CD4-positive, CD25-positive, alpha-beta regulatory T cell (primary cell): ENCODE results near the gene RANBP17. TPM values are rescaled to one million over a fixed set of nuclear protein-coding genes. Genes with fewer than 3 reads are reported as not detected.

Source experiments
- ATAC-seq, 2 donors: fragments of 150-1000 bp; cut with Tn5 transposase; one replicate each; pipeline ENCODE4 v1.10.0; 2021; ENCODE audit warnings: low read depth in 2 of 2, moderate number of reproducible peaks in 2 of 2, moderate library complexity in 1 of 2
- DNase-seq, 3 donors: peaks; one replicate each; pipeline versions ENCODE4 v3.0.0 to v3.0.0-alpha.2; 2012 to 2022; ENCODE audit warnings: mixed read lengths in 1 of 3
- H3K27ac ChIP-seq: one replicate; pipeline ENCODE4 v1.7.0; 2013; ENCODE audit warnings: mild to moderate bottlenecking, low read length; ENCODE audit not compliant: insufficient read depth, poor library complexity, severe bottlenecking
- H3K27me3 ChIP-seq: one replicate; pipeline ENCODE4 v1.7.0; 2013; ENCODE audit warnings: low read length; ENCODE audit not compliant: control insufficient read depth, insufficient read depth
- H3K36me3 ChIP-seq: one replicate; pipeline ENCODE4 v1.7.0; 2013; ENCODE audit warnings: mild to moderate bottlenecking, low read length, moderate library complexity; ENCODE audit not compliant: control insufficient read depth, insufficient read depth
- H3K4me1 ChIP-seq: 2 replicates; pipeline ENCODE4 v1.7.0; 2013; ENCODE audit warnings: mild to moderate bottlenecking, low read length; ENCODE audit not compliant: insufficient read depth, control insufficient read depth, poor library complexity, severe bottlenecking
- H3K4me3 ChIP-seq: one replicate; pipeline ENCODE4 v1.7.0; 2013; ENCODE audit warnings: low read depth, mild to moderate bottlenecking, low read length, moderate library complexity
- H3K9me3 ChIP-seq, 2 experiments: 1 replicate in 1 of 2; 2 replicates in 1 of 2; pipeline ENCODE4 v1.7.0; 2013; ENCODE audit warnings: low read length in 2 of 2, mild to moderate bottlenecking in 1 of 2, moderate library complexity in 1 of 2; ENCODE audit not compliant: control insufficient read depth in 2 of 2
- H3K27ac Mint-ChIP-seq, 3 donors: one replicate each; pipeline ENCODE4 v1.8.0; 2020 to 2022; ENCODE audit warnings: mild to moderate bottlenecking in 3 of 3, mixed read lengths in 3 of 3, moderate library complexity in 2 of 3
- H3K27me3 Mint-ChIP-seq: one replicate; pipeline ENCODE4 v1.8.0; 2022; ENCODE audit warnings: mild to moderate bottlenecking, mixed read lengths
- H3K36me3 Mint-ChIP-seq: one replicate; pipeline ENCODE4 v1.8.0; 2020; ENCODE audit warnings: mixed read lengths
- H3K4me1 Mint-ChIP-seq, 4 donors: one replicate each; pipeline ENCODE4 v1.8.0; 2020 to 2022; ENCODE audit warnings: mixed read lengths in 4 of 4, mild to moderate bottlenecking in 1 of 4
- H3K4me3 Mint-ChIP-seq, 4 donors: one replicate each; pipeline ENCODE4 v1.8.0; 2020 to 2022; ENCODE audit warnings: mild to moderate bottlenecking in 4 of 4, mixed read lengths in 4 of 4, moderate library complexity in 3 of 4
- H3K9me3 Mint-ChIP-seq, 7 donors: one replicate each; pipeline ENCODE4 v1.8.0; 2020 to 2022; ENCODE audit warnings: mixed read lengths in 7 of 7, mild to moderate bottlenecking in 3 of 7, moderate library complexity in 2 of 7
- polyA plus RNA-seq, 4 donors: library from polyadenylated mRNA; unstranded; fragments of 300-500 nt; fragmentation: Illumina TruSeq; gene quantifications; one replicate each; pipeline ENCODE4 v1.2.3, GENCODE V29; 2021
- total RNA-seq: library from RNA; stranded (reverse); gene quantifications from one replicate; pipeline ENCODE4 v1.2.3, GENCODE V29; 2022

The RANBP17 gene
- total RNA-seq (not detected), polyA plus RNA-seq (not detected)

GRCh38 chr5:170861917-170862766, at the start of gene RANBP17:
Gene RANBP17 (plus strand): TSS chr5:170862018.
- Mint-ChIP-seq H3K4me1 (peaks cover 0 to 3% (median 1%) of the 10 kb centered on the region in 4 donors), H3K9me3 (peaks cover 6 to 37% (median 13%) of the 10 kb centered on the region in 7 donors), H3K4me3 (peak within 1 kb of the TSS in 2 of 4 donors; percentile 38 to 44), H3K27me3 (peaks cover 11% of the 10 kb centered on the region), H3K36me3 (peaks cover 14% of the 10 kb centered on the region), H3K27ac (peak within 1 kb of the TSS in 1 of 3 donors; percentile 70)
- Histone ChIP-seq H3K27ac (no peak within 1 kb of the TSS), H3K9me3 (peaks cover 14 to 16% of the 10 kb centered on the region in 2 experiments), H3K4me3 (no peak within 1 kb of the TSS), H3K27me3 (peaks cover 3% of the 10 kb centered on the region), H3K4me1 (no peaks in the 10 kb centered on the region), H3K36me3 (no peaks in the 10 kb centered on the region)
- ATAC-seq (no peak), DNase-seq (no peak)

DNA sequence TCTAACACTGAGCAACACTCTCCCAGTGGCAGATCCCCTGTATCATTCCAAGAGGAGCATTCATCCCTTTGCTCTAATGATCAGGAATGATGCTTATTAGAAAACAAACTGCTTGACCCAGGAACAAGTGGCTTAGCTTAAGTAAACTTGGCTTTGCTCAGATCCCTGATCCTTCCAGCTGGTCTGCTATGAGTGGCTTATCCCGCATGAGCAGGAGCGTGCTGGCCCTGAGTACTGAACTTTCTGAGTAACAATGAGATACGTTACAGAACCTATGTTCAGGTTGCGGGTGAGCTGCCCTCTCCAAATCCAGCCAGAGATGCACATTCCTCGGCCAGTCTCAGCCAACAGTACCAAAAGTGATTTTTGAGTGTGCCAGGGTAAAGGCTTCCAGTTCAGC, 48.6 kb upstream of the RANBP17 start:
- Histone ChIP-seq H3K27ac (no peak overlapping the region), H3K36me3 (no peaks in the 10 kb centered on the region), H3K27me3 (peaks cover 2% of the 10 kb centered on the region), H3K4me1 (no peaks in the 10 kb centered on the region), H3K4me3 (no peak overlapping the region), H3K9me3 (no peaks in the 10 kb centered on the region)
- DNase-seq (no peak), ATAC-seq (no peak)
- H3K9me3 Mint-ChIP-seq, result peaks cover 0 to 2% (median 0%) of the 10 kb centered on the region in 7 donors
- no peak overlapping the region for H3K4me3 Mint-ChIP-seq
- H3K4me1 Mint-ChIP-seq, result no peaks in the 10 kb centered on the region
- H3K27ac Mint-ChIP-seq, result no peak overlapping the region
- H3K27me3 Mint-ChIP-seq, result no peaks in the 10 kb centered on the region
- no peaks in the 10 kb centered on the region for H3K36me3 Mint-ChIP-seq

DNA sequence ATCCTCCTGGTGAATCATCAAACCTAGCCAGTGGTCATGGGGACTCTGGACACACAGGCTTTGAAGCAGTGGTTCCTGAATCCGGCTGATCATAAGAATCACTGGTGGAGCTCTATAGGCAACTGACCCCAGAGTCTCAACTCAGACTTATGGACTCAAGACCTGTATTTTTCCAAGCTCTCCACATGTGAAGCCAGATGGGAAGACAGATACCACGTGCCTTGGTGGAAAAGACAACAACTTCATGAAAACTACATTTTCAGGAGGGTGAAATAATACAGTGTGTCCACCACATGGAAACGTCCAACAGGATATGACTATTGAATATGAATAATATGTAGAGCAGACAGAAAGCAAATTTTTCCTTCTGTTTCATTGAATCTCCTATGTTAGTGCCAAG, 44.6 kb upstream of the RANBP17 start:
- no peaks in the 10 kb centered on the region for H3K36me3 Mint-ChIP-seq
- Histone ChIP-seq H3K27ac (no peak overlapping the region), H3K4me1 (no peaks in the 10 kb centered on the region), H3K4me3 (no peak overlapping the region), H3K27me3 (no peaks in the 10 kb centered on the region), H3K9me3 (no peaks in the 10 kb centered on the region), H3K36me3 (no peaks in the 10 kb centered on the region)
- DNase-seq (no peak), ATAC-seq (no peak)
- H3K27ac Mint-ChIP-seq, result no peak overlapping the region
- H3K27me3 Mint-ChIP-seq, result no peaks in the 10 kb centered on the region
- no peaks in the 10 kb centered on the region for H3K4me1 Mint-ChIP-seq
- no peak overlapping the region for H3K4me3 Mint-ChIP-seq
- peaks cover 0 to 2% (median 0%) of the 10 kb centered on the region in 7 donors for H3K9me3 Mint-ChIP-seq

- Mint-ChIP-seq H3K4me3 (no peak overlapping the region), H3K4me1 (no peaks in the 10 kb centered on the region), H3K36me3 (no peaks in the 10 kb centered on the region), H3K27ac (no peak overlapping the region), H3K9me3 (peaks cover 0 to 2% (median 0%) of the 10 kb centered on the region in 7 donors), H3K27me3 (peaks cover 2% of the 10 kb centered on the region)
- no peaks in the 10 kb centered on the region for H3K9me3 ChIP-seq
- DNase-seq (no peak), ATAC-seq (no peak)
- no peaks in the 10 kb centered on the region for H3K36me3 ChIP-seq
- H3K27me3 ChIP-seq, result no peaks in the 10 kb centered on the region
- no peak overlapping the region for H3K27ac ChIP-seq
- no peak overlapping the region for H3K4me3 ChIP-seq
- no peaks in the 10 kb centered on the region for H3K4me1 ChIP-seq
Measured at GRCh38 chr5:170818232-170818631, 43.6 kb upstream of the RANBP17 start.

GRCh38 chr5:170819824-170820223, 42.0 kb upstream of the RANBP17 start:
- DNase-seq (no peak), ATAC-seq (no peak)
- Mint-ChIP-seq H3K27me3 (peaks cover 5% of the 10 kb centered on the region), H3K9me3 (peaks cover 0 to 2% (median 0%) of the 10 kb centered on the region in 7 donors), H3K4me1 (no peaks in the 10 kb centered on the region), H3K36me3 (no peaks in the 10 kb centered on the region), H3K27ac (no peak overlapping the region), H3K4me3 (no peak overlapping the region)
- Histone ChIP-seq H3K36me3 (no peaks in the 10 kb centered on the region), H3K27me3 (no peaks in the 10 kb centered on the region), H3K9me3 (no peaks in the 10 kb centered on the region), H3K4me1 (no peaks in the 10 kb centered on the region), H3K4me3 (no peak overlapping the region), H3K27ac (no peak overlapping the region)

- Mint-ChIP-seq H3K27ac (no peak overlapping the region), H3K9me3 (peaks cover 0 to 5% (median 0%) of the 10 kb centered on the region in 7 donors), H3K4me3 (no peak overlapping the region), H3K4me1 (no peaks in the 10 kb centered on the region), H3K27me3 (peaks cover 6% of the 10 kb centered on the region), H3K36me3 (no peaks in the 10 kb centered on the region)
- Histone ChIP-seq H3K27me3 (no peaks in the 10 kb centered on the region), H3K4me3 (no peak overlapping the region), H3K9me3 (no peaks in the 10 kb centered on the region), H3K27ac (no peak overlapping the region), H3K4me1 (no peaks in the 10 kb centered on the region), H3K36me3 (no peaks in the 10 kb centered on the region)
- ATAC-seq (no peak), DNase-seq (no peak)
Measured at GRCh38 chr5:170821257-170821800, 40.5 kb upstream of the RANBP17 start.

GRCh38 chr5:170826117-170826516, 35.7 kb upstream of the RANBP17 start:
- H3K27me3 ChIP-seq, result no peaks in the 10 kb centered on the region
- peaks cover 14% of the 10 kb centered on the region for H3K27me3 Mint-ChIP-seq
- no peak for ATAC-seq

More at GRCh38 chr5:170826117-170826516, 35.7 kb upstream of the RANBP17 start:
- Mint-ChIP-seq H3K27ac (no peak overlapping the region), H3K4me1 (no peaks in the 10 kb centered on the region), H3K4me3 (no peak overlapping the region), H3K9me3 (peaks cover 0 to 7% (median 0%) of the 10 kb centered on the region in 7 donors), H3K36me3 (no peaks in the 10 kb centered on the region)
- Histone ChIP-seq H3K9me3 (no peaks in the 10 kb centered on the region), H3K27ac (no peak overlapping the region), H3K4me1 (no peaks in the 10 kb centered on the region), H3K36me3 (no peaks in the 10 kb centered on the region), H3K4me3 (no peak overlapping the region)
- no peak for DNase-seq
